Activated T-helper 9 cell treated with anti-CD3 and anti-CD28 coated beads, Interleukin-2, amount 50 U/mL, for 16 hours (primary cell): ENCODE data around the gene FAM117B.
"Not testable (repeated sequence)": the region's sequence is repeated elsewhere in the genome, so short reads cannot be mapped to it uniquely, and the experiment has no call there.

Source experiments
- DNase-seq: peaks from one replicate; pipeline ENCODE4 v3.0.0-alpha.2; 2020; ENCODE audit warnings: low read depth

FAM117B gene

GRCh38 chr2:202638721-202639120 is 4.0 kb downstream of the FAM117B start:
- DNase-seq: no peak

- DNase-seq: no peak
Observed at GRCh38 chr2:202639231-202639630, 4.5 kb downstream of the FAM117B start.

- no peak for DNase-seq
Observed at GRCh38 chr2:202642567-202642966, 7.8 kb downstream of the FAM117B start.

GRCh38 chr2:202643012-202643858 is 8.5 kb downstream of the FAM117B start:
- no peak for DNase-seq

GRCh38 chr2:202652119-202652518 is 17.4 kb downstream of the FAM117B start:
- no peak for DNase-seq

GRCh38 chr2:202653890-202654289 is 19.1 kb downstream of the FAM117B start:
- DNase-seq: no peak

- no peak for DNase-seq
Observed at GRCh38 chr2:202657876-202658275, 23.1 kb downstream of the FAM117B start.

- DNase-seq: no peak
Observed at GRCh38 chr2:202660796-202661195, 26.0 kb downstream of the FAM117B start.

GRCh38 chr2:202669841-202670240 is 35.1 kb downstream of the FAM117B start:
- no peak for DNase-seq

GRCh38 chr2:202671317-202672035 is 36.7 kb downstream of the FAM117B start:
- no peak for DNase-seq

GRCh38 chr2:202675097-202675496 is 40.3 kb downstream of the FAM117B start:
- DNase-seq: not testable (repeated sequence)

GRCh38 chr2:202679980-202680379 is 45.2 kb downstream of the FAM117B start:
- no peak for DNase-seq

GRCh38 chr2:202680512-202680911 is 45.7 kb downstream of the FAM117B start:
- DNase-seq: no peak

GRCh38 chr2:202681688-202682205 is 47.0 kb downstream of the FAM117B start:
- DNase-seq: no peak

- no peak for DNase-seq
Observed at GRCh38 chr2:202682274-202682673, 47.5 kb downstream of the FAM117B start.

GRCh38 chr2:202687276-202687675 is 52.5 kb downstream of the FAM117B start:
- no peak for DNase-seq

GRCh38 chr2:202689459-202689858 is 54.7 kb downstream of the FAM117B start:
- no peak for DNase-seq

- DNase-seq: no peak
Observed at GRCh38 chr2:202689898-202690297, 55.1 kb downstream of the FAM117B start.

GRCh38 chr2:202690321-202690900 is 55.6 kb downstream of the FAM117B start:
- DNase-seq: no peak

- no peak for DNase-seq
Observed at GRCh38 chr2:202693503-202693902, 58.7 kb downstream of the FAM117B start.

GRCh38 chr2:202695166-202695565 is 60.4 kb downstream of the FAM117B start:
- DNase-seq: no peak

GRCh38 chr2:202700075-202700901 is 65.5 kb downstream of the FAM117B start:
- DNase-seq: no peak
